Neuronal stem cell (in vitro differentiated cells): ENCODE results near the gene FAM118B.

Source experiments
- DNase-seq: peaks from one replicate; pipeline ENCODE4 v3.0.0-alpha.2; 2013; ENCODE audit warnings: low spot score
- H2AFZ ChIP-seq: one replicate; pipeline ENCODE4 v1.6.1; 2013; ENCODE audit warnings: mild to moderate bottlenecking, low read length, inconsistent platforms
- H2AK5ac ChIP-seq: 2 replicates; pipeline ENCODE4 v1.6.1; 2013; ENCODE audit warnings: low read depth, mild to moderate bottlenecking, inconsistent platforms, low read length, moderate library complexity, mixed read lengths
- H2BK120ac ChIP-seq: 2 replicates; pipeline ENCODE4 v1.6.1; 2013; ENCODE audit warnings: low read depth, mild to moderate bottlenecking, inconsistent platforms, low read length, moderate library complexity, mixed read lengths
- H2BK12ac ChIP-seq: one replicate; pipeline ENCODE4 v1.6.1; 2013; ENCODE audit warnings: low read length, inconsistent platforms
- H2BK15ac ChIP-seq: 2 replicates; pipeline ENCODE4 v1.6.1; 2013; ENCODE audit warnings: mild to moderate bottlenecking, low read length, inconsistent platforms, mixed read lengths
- H2BK5ac ChIP-seq: one replicate; pipeline ENCODE4 v1.6.1; 2013; ENCODE audit warnings: inconsistent platforms, mild to moderate bottlenecking, low read length, moderate library complexity
- H3K14ac ChIP-seq: one replicate; pipeline ENCODE4 v1.6.1; 2013; ENCODE audit warnings: low read length, inconsistent platforms
- H3K18ac ChIP-seq: 2 replicates; pipeline ENCODE4 v1.6.1; 2013; ENCODE audit warnings: low read length, inconsistent platforms
- H3K23ac ChIP-seq: 2 replicates; pipeline ENCODE4 v1.6.1; 2013; ENCODE audit warnings: low read depth, mild to moderate bottlenecking, mixed read lengths, low read length, inconsistent platforms; ENCODE audit not compliant: poor library complexity
- H3K27ac ChIP-seq: replicated peaks from 3 replicates; pipeline ENCODE4 v1.5.1; 2013; ENCODE audit warnings: low read length, inconsistent platforms
- H3K27me3 ChIP-seq, 3 experiments: 2 replicates each; pipeline ENCODE4 v1.6.1; 2013; ENCODE audit warnings: low read length in 3 of 3, mild to moderate bottlenecking in 2 of 3, inconsistent platforms in 1 of 3, low read depth in 1 of 3, mixed read lengths in 1 of 3, moderate library complexity in 1 of 3; ENCODE audit not compliant: control insufficient read depth in 3 of 3, insufficient read depth in 3 of 3
- H3K36me3 ChIP-seq, 2 donors: replicated peaks in 1 of 2; 2 replicates each; pipeline ENCODE4 v1.6.1; 2013; ENCODE audit warnings: low read length in 2 of 2; ENCODE audit not compliant: control insufficient read depth in 2 of 2, insufficient read depth in 2 of 2
- H3K4ac ChIP-seq: 2 replicates; pipeline ENCODE4 v1.6.1; 2013; ENCODE audit warnings: inconsistent platforms, mild to moderate bottlenecking, low read length, moderate library complexity
- H3K4me1 ChIP-seq, 2 donors: 1 replicate in 1 of 2; 2 replicates in 1 of 2; pipeline ENCODE4 v1.6.1; 2013; ENCODE audit warnings: low read length in 2 of 2, low read depth in 1 of 2; ENCODE audit not compliant: control insufficient read depth in 2 of 2, insufficient read depth in 1 of 2
- H3K4me2 ChIP-seq: one replicate; pipeline ENCODE4 v1.6.1; 2013; ENCODE audit warnings: mild to moderate bottlenecking, low read length, inconsistent platforms; ENCODE audit not compliant: insufficient read depth, poor library complexity, severe bottlenecking
- H3K4me3 ChIP-seq, 2 donors: 2 replicates each; pipeline ENCODE4 v1.5.1; 2013; ENCODE audit warnings: low read length in 2 of 2, mild to moderate bottlenecking in 2 of 2, inconsistent platforms in 1 of 2, moderate library complexity in 1 of 2
- H3K79me1 ChIP-seq: one replicate; pipeline ENCODE4 v1.6.1; 2013; ENCODE audit warnings: low read depth, mild to moderate bottlenecking, inconsistent platforms, low read length, moderate library complexity
- H3K9ac ChIP-seq: one replicate; pipeline ENCODE4 v1.6.1; 2013; ENCODE audit warnings: mild to moderate bottlenecking, low read depth, low read length, inconsistent platforms; ENCODE audit not compliant: poor library complexity
- H3K9me3 ChIP-seq, 2 donors: replicated peaks in 1 of 2; 2 replicates each; pipeline versions ENCODE3 to v1.6.1; 2013; ENCODE audit warnings: low read length in 2 of 2, mild to moderate bottlenecking in 2 of 2, inconsistent platforms in 1 of 2, low read depth in 1 of 2, mixed read lengths in 1 of 2, moderate library complexity in 1 of 2; ENCODE audit not compliant: control insufficient read depth in 2 of 2, insufficient read depth in 1 of 2
- H4K8ac ChIP-seq: one replicate; pipeline ENCODE4 v1.6.1; 2013; ENCODE audit warnings: low read depth, mild to moderate bottlenecking, inconsistent platforms, low read length, moderate library complexity
- H4K91ac ChIP-seq: one replicate; pipeline ENCODE4 v1.6.1; 2013; ENCODE audit warnings: low read length, low read depth, mild to moderate bottlenecking, inconsistent platforms; ENCODE audit not compliant: poor library complexity
- WGBS, 2 donors: extraction: QIAGEN DNeasy Blood & Tissue Kit; methylation state at CpG; one replicate each; pipeline ENCODE4 v1.1.7; 2013; ENCODE audit warnings: missing lambda C conversion rate in 2 of 2, mixed read lengths in 1 of 2; ENCODE audit not compliant: insufficient read length in 2 of 2, insufficient replicate concordance in 1 of 2; ENCODE audit errors: extremely low coverage in 2 of 2; 5-methylcytosine and 5-hydroxymethylcytosine counted together

FAM118B gene

DNA sequence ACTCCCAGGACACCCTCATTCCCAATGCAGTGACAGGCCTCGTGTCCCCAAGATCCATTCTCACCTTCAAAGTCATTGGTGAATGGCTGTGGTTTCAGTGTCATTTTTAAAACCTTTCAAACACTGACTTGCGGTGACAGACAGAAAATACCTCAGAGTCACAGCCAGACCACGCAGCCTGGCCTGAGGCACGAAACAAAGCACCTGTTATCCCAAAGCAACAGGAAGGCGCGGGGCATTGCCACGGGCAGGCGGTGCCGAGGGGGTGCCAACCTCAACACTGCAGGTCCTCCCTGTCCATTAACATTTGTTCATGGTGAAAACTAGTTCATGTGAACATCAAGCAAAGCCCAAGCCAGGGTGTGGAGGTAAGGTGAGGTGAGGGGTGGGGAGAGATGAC lies 38.3 kb upstream of the FAM118B start:
- Histone ChIP-seq H3K27ac (no peak overlapping the region), H3K9me3 (no peaks in the 10 kb centered on the region), H3K4me2 (no peak overlapping the region), H3K4ac (no peak overlapping the region), H2BK5ac (no peak overlapping the region), H3K23ac (no peak overlapping the region), H4K91ac (no peak overlapping the region), H2AK5ac (peak overlapping the region; percentile 14), H3K18ac (no peak overlapping the region), H3K9ac (no peak overlapping the region), H2AFZ (no peak overlapping the region), H3K14ac (no peak overlapping the region), H4K8ac (no peak overlapping the region), H3K27me3 (peaks cover 0 to 61% (median 0%) of the 10 kb centered on the region in 3 experiments), H3K4me3 (no peak overlapping the region), H3K36me3 (no peaks in the 10 kb centered on the region), H3K4me1 (peaks cover 0 to 2% of the 10 kb centered on the region in 2 donors), H2BK120ac (no peak overlapping the region), H2BK12ac (no peak overlapping the region), H2BK15ac (no peak overlapping the region), H3K79me1 (no peaks in the 10 kb centered on the region)
- no peak for DNase-seq
- WGBS, 2 donors = no CpG with 5 or more reads among the region's 9 CpGs

DNA sequence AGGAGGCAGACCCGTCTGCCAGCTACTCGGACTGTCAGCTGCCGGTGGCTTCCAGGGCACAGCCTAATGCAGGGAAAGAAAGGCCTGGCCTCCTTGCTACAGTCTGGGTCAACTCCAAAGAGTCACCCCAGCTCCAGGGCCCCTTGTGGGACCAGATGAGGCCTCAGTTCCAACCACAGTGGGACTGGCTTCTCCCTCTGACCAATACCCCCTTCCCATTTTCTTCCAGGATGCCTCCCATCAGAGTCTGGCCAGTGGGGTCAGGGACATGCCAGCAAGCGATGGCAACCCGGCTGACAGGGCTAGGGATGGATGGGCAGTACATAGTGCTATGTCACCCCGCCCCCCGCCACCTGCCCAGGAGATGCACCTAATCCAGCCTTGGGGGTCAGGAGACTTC lies 36.8 kb upstream of the FAM118B start:
- Histone ChIP-seq H3K27ac (no peak overlapping the region), H2AK5ac (no peak overlapping the region), H3K4me1 (peaks cover 0 to 2% of the 10 kb centered on the region in 2 donors), H3K79me1 (no peaks in the 10 kb centered on the region), H2BK5ac (no peak overlapping the region), H2BK15ac (no peak overlapping the region), H3K9ac (no peak overlapping the region), H3K36me3 (no peaks in the 10 kb centered on the region), H4K91ac (no peak overlapping the region), H3K9me3 (no peaks in the 10 kb centered on the region), H2BK12ac (no peak overlapping the region), H3K14ac (no peak overlapping the region), H3K23ac (no peak overlapping the region), H2AFZ (no peak overlapping the region), H3K4ac (no peak overlapping the region), H2BK120ac (no peak overlapping the region), H3K4me3 (no peak overlapping the region), H3K4me2 (no peak overlapping the region), H3K18ac (peak overlapping the region; percentile 68), H3K27me3 (peaks cover 0 to 47% (median 0%) of the 10 kb centered on the region in 3 experiments), H4K8ac (no peak overlapping the region)
- no peak for DNase-seq
- no CpG with 5 or more reads among the region's 7 CpGs for WGBS, 2 donors

DNA sequence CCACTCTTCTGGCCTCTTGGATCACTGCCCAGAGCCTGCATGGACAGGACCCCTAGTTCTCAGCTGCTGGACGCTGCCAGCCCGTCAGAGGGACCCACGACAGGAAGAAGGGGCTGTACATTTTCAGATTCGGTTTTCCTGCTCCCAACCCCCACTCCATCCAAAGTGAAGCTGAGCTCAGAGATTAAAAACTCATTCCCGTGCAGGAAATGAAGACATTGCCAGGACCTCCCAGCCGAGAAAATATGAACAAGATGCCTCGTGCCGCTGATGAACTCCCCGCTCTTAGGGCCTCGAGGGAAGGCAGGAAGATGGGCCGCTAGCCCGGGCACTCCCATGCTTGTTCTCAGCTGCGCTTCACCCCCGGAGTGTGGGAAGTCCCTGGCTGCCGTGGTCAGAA lies 36.2 kb upstream of the FAM118B start:
- H3K36me3 ChIP-seq = no peaks in the 10 kb centered on the region
- peak overlapping the region; percentile 76 for H3K18ac ChIP-seq
- no CpG with 5 or more reads among the region's 15 CpGs for WGBS, 2 donors
- no peak overlapping the region for H2BK15ac ChIP-seq
- H2BK120ac ChIP-seq = no peak overlapping the region
- no peak overlapping the region for H3K14ac ChIP-seq
- no peak overlapping the region for H3K4me2 ChIP-seq
- no peak overlapping the region for H3K4me3 ChIP-seq
- H3K27me3 ChIP-seq = peaks cover 0 to 45% (median 0%) of the 10 kb centered on the region in 3 experiments
- H3K4me1 ChIP-seq = peaks cover 0 to 2% of the 10 kb centered on the region in 2 donors
- no peak for DNase-seq
- H2BK5ac ChIP-seq = no peak overlapping the region
- no peak overlapping the region for H4K91ac ChIP-seq
- H4K8ac ChIP-seq = no peak overlapping the region
- H3K79me1 ChIP-seq = no peaks in the 10 kb centered on the region
- H3K9ac ChIP-seq = no peak overlapping the region
- H2BK12ac ChIP-seq = no peak overlapping the region
- H3K27ac ChIP-seq = no peak overlapping the region
- H3K23ac ChIP-seq = peak overlapping the region; percentile 49
- H2AFZ ChIP-seq = no peak overlapping the region
- H3K9me3 ChIP-seq = no peaks in the 10 kb centered on the region
- H3K4ac ChIP-seq = no peak overlapping the region
- no peak overlapping the region for H2AK5ac ChIP-seq

DNA sequence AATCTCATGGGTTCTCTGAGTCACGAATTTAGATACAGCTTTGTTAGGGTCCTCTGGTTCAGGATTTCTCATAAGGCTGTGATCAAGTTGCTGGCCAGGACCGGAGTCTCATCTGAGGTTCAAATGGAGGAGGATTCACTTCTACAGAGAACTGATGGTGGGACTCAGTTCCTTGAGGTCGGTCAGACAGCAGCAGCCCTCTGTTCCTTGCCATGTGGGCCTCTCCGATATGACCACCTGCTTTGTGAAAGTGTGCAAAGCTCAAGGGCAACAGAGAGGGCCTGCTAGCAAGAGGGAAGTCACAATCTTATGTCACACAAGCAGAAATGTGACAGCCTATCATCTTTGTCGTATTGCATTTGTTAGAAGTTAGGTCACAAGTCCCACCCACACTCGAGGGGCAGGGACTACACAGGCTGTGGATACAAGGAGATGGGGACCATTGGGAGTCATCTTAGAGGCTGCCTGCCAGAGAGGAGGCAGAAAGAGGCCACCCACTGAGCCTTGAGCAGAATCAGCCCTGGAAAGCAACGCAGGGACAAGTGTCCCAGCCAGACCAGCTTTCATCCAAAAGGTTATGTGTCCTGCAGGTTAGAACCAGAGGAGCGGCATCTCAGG lies 34.6 kb upstream of the FAM118B start:
- no peak overlapping the region for H3K4me2 ChIP-seq
- H3K79me1 ChIP-seq = no peaks in the 10 kb centered on the region
- no peak overlapping the region for H3K4ac ChIP-seq
- WGBS, 2 donors = no CpG with 5 or more reads among the region's 8 CpGs
- no peaks in the 10 kb centered on the region for H3K9me3 ChIP-seq
- no peak overlapping the region for H2BK15ac ChIP-seq
- H2BK12ac ChIP-seq = no peak overlapping the region
- H3K4me1 ChIP-seq = peaks cover 0 to 2% of the 10 kb centered on the region in 2 donors
- no peak overlapping the region for H3K18ac ChIP-seq
- no peak overlapping the region for H2BK120ac ChIP-seq
- no peak for DNase-seq
- no peak overlapping the region for H3K27ac ChIP-seq
- no peaks in the 10 kb centered on the region for H3K36me3 ChIP-seq
- H2AFZ ChIP-seq = no peak overlapping the region
- no peak overlapping the region for H4K91ac ChIP-seq
- no peak overlapping the region for H2BK5ac ChIP-seq
- no peak overlapping the region for H4K8ac ChIP-seq
- H2AK5ac ChIP-seq = no peak overlapping the region
- H3K9ac ChIP-seq = no peak overlapping the region
- no peak overlapping the region for H3K14ac ChIP-seq
- H3K27me3 ChIP-seq = peaks cover 0 to 36% (median 0%) of the 10 kb centered on the region in 3 experiments
- H3K23ac ChIP-seq = no peak overlapping the region
- no peak overlapping the region for H3K4me3 ChIP-seq
